GM18951 (cell line): Measurements from ENCODE around the gene SF3B4.
A peak's percentile ranks its signal among the peaks of the same experiment; 100 is the strongest.
"Not testable (repeated sequence)": the region's sequence is repeated elsewhere in the genome, so short reads cannot be mapped to it uniquely, and the experiment has no call there.

Source experiments
- POLR2A ChIP-seq: IDR thresholded peaks from 4 replicates; pipeline ENCODE4 v1.6.1; 2011; ENCODE audit warnings: mild to moderate bottlenecking; ENCODE audit not compliant: insufficient read length, insufficient read depth; ENCODE audit errors: extremely low read depth
- in situ Hi-C: fragments of 300-500 bp; cut with MboI; formaldehyde crosslinking; loops from one replicate; pipeline ENCODE4 v1.12.0; 2022; ENCODE audit warnings: low sequenced_read_pairs, mixed read lengths, inconsistent platforms; ENCODE audit not compliant: unreplicated experiment

The SF3B4 gene

DNA sequence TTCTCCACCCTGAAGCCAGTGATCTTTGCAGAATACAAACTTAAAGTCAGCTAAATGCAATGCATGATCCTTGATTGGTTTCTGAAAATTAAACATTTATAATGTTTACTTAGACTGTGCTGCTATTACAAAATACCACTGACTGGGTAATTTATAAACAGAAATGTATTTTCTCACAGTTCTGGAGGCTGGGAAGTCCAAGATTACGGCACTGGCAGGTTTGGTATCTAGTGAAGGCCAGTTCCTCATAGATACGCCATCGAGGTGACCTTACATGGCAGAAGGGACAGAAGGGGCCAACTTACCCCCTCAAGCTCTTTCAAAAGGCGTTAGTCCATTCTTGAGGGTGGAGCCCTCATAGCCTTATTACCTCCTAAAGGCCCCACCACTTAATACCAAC lies 31.0 kb downstream of the SF3B4 start:
- in situ Hi-C loops, result no loop called here
- no peak for TF ChIP-seq POLR2A

GRCh38 chr1:149888999-149889289 lies 38.7 kb downstream of the SF3B4 start:
- no peak for TF ChIP-seq POLR2A
- in situ Hi-C loops, result no loop called here

- peak; percentile 95 for TF ChIP-seq POLR2A
- in situ Hi-C loops, result no loop called here
These were observed 39.2 kb downstream of the SF3B4 start for GRCh38 chr1:149888247-149888998.

DNA sequence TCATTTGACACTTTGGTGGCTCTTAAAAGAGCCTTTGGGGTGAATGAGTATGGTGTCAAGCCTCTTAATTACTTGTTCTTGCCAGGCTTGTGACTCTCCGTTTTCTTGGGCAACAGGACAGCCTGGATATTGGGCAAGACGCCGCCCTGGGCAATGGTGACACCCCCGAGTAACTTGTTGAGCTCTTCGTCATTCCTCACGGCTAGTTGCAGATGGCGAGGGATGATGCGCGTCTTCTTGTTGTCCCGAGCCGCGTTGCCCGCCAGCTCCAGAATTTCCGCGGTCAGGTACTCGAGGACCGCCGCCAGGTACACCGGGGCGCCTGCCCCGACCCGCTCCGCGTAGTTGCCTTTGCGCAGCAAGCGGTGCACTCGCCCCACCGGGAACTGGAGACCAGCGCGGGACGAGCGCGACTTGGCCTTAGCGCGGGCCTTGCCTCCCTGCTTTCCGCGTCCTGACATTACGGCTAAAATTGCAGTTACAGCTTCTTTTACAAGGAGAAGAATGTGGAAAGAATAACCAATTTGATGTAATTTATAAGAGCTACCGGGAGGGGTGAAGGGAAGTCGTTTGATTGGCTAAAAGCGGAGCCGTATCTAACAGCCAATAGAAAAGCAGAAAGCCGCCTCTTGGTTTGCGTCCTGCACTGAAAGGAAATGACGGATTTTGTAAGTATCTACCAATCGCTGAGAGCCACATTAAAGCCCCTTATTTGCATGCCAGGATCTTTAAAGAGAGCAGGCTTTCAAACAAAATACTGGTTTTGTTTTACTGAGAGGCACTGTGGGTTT lies 40.0 kb downstream of the SF3B4 start:
- peak; percentile 77 for TF ChIP-seq POLR2A
- in situ Hi-C loops, result no loop called here

- peak; percentile 73 for TF ChIP-seq POLR2A
- in situ Hi-C loops, result not testable (repeated sequence)
These were observed 40.5 kb downstream of the SF3B4 start for GRCh38 chr1:149887196-149887455.

GRCh38 chr1:149886396-149887195 lies 41.0 kb downstream of the SF3B4 start:
- in situ Hi-C loops, result no loop called here
- TF ChIP-seq POLR2A, result peak; percentile 78

GRCh38 chr1:149886121-149886395 lies 41.5 kb downstream of the SF3B4 start:
- peak; percentile 91 for TF ChIP-seq POLR2A
- in situ Hi-C loops, result not testable (repeated sequence)

- TF ChIP-seq POLR2A, result peak; percentile 76
- in situ Hi-C loops, result no loop called here
These were observed 42.1 kb downstream of the SF3B4 start for GRCh38 chr1:149885339-149886120.

DNA sequence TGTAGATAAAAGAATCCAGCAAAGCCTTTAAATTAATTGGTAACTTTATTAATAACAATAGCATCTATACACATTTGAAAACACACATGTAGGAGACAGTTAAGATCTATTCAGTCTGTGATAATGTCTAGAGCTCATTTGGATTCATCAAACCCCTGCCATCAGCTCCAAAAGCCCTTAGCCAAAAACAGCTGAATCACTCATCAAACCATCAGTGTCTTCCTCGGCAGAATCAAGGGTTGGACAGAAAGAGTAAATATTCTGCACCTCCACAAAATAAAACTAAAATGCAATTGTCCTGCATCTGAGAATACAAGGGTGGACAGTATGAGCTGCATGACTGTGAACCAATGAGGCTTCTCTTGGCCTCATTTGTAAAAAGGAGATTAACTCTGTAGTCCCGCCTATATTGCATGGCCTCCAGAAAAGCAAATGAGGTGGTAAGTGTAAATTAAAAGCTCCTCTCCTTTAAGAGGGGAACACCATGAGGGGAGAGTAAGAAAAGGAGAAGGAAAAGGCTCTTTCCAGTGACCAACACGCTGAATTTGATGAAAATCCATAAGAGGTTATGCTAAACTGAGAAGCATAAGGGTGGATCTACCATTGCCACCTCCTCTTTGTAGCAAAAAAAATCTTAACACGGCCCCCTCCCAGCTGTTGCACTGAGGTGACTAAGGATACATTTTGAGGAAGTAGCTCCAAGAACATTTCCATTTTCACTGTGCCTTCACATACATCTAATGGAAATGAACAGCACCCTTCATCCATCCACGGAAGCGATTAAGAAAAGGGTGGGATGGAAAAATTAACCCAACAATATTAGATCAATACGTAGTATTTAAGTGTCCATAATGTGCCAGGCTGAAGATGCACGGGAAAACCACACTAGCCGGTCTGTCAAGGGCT lies 42.9 kb downstream of the SF3B4 start:
- in situ Hi-C loops, result no loop called here
- no peak for TF ChIP-seq POLR2A

DNA sequence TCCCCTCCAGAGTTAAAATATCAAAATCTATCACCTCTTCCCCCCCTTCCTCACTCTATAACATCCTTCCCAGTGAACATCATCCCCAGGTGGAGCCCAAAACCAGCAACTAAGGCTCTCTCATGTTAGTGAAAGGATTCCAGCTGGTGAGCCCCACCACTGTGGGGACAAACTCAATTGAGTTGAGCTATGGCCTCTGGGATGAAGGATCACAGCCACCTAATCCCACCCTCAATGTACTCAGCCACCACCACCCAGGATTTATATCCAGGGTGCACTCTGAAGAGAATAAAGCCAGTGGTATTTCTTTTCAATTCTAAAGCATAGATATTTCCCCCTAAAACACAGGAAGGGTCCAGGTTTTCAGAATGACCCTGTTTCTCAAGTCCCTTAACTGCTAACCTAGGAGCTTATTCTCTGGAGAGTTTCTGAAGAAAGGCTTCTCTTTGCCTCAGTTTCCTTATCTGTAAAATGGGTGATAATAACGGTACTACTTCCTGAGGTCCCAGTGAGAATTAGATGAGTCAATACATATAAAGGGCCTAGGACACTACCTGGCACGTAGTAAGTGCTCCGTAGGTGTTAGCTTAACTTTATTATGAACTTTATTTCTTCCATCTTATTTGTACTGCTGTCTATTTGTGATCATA lies 43.9 kb downstream of the SF3B4 start:
- in situ Hi-C loops, result no loop called here
- no peak for TF ChIP-seq POLR2A

DNA sequence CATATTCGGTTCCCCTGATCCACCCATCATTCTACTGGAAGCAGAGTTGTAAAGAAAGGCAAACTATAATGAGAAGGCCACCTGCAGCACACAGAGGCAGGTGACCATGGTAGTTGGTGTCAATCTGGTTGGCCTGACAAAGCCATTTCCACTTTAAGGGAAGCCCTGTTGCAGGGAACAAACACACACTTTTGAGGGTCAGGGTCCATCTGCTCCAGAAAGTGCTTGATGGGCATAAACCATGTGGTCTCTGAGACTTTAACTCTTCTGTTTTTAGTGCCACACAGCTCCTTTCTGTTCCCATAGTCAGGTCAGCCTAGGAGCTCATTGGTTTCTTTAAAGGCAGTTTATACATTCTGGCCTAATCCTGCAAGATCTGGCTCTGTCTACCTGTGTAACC lies 45.7 kb downstream of the SF3B4 start:
- in situ Hi-C loops, result no loop called here

GRCh38 chr1:149879556-149879955 lies 48.0 kb downstream of the SF3B4 start:
- no peak for TF ChIP-seq POLR2A
- in situ Hi-C loops, result no loop called here

More for the DNA sequence above, 45.7 kb downstream of the SF3B4 start:
- no peak for TF ChIP-seq POLR2A
